ENCODE measurements around the gene SLC2A10.

SLC2A10 gene

GRCh38 chr20:46761566-46761965 lies 52.1 kb downstream of the SLC2A10 start:
- no peak for TF ChIP-seq CTCF (IDR thresholded peaks at IDR 0.05; ENCODE audit: low read depth, low read length, missing control alignments)
- DNase-seq (ENCODE audit: extremely low read depth, low read depth), result no peak
- no peak overlapping the region for H3K4me3 ChIP-seq (replicated peaks; ENCODE audit: low read depth, low read length)

GRCh38 chr20:46764068-46764467 lies 54.6 kb downstream of the SLC2A10 start:
- no peak for TF ChIP-seq CTCF (IDR thresholded peaks at IDR 0.05; ENCODE audit: low read depth, low read length, missing control alignments)
- no peak overlapping the region for H3K4me3 ChIP-seq (replicated peaks; ENCODE audit: low read depth, low read length)
- DNase-seq (ENCODE audit: extremely low read depth, low read depth), result no peak

- DNase-seq (ENCODE audit: extremely low read depth, low read depth), result no peak
- H3K4me3 ChIP-seq (replicated peaks; ENCODE audit: low read depth, low read length), result no peak overlapping the region
- no peak for TF ChIP-seq CTCF (IDR thresholded peaks at IDR 0.05; ENCODE audit: low read depth, low read length, missing control alignments)
Measured at GRCh38 chr20:46765506-46766120, 56.2 kb downstream of the SLC2A10 start.

- peak; percentile 75 for TF ChIP-seq CTCF (IDR thresholded peaks at IDR 0.05; ENCODE audit: low read depth, low read length, missing control alignments)
- DNase-seq (ENCODE audit: extremely low read depth, low read depth), result peak; percentile 14
- no peak overlapping the region for H3K4me3 ChIP-seq (replicated peaks; ENCODE audit: low read depth, low read length)
Measured at GRCh38 chr20:46767127-46767761, 57.8 kb downstream of the SLC2A10 start.

- TF ChIP-seq CTCF (IDR thresholded peaks at IDR 0.05; ENCODE audit: low read depth, low read length, missing control alignments), result no peak
- H3K4me3 ChIP-seq (replicated peaks; ENCODE audit: low read depth, low read length), result no peak overlapping the region
- no peak for DNase-seq (ENCODE audit: extremely low read depth, low read depth)
Measured at GRCh38 chr20:46770330-46771194, 61.1 kb downstream of the SLC2A10 start.

GRCh38 chr20:46771195-46771588 lies 61.7 kb downstream of the SLC2A10 start:
- DNase-seq (ENCODE audit: extremely low read depth, low read depth), result no peak
- no peak overlapping the region for H3K4me3 ChIP-seq (replicated peaks; ENCODE audit: low read depth, low read length)
- TF ChIP-seq CTCF (IDR thresholded peaks at IDR 0.05; ENCODE audit: low read depth, low read length, missing control alignments), result no peak
